GM10266 (cell line): ENCODE data around the gene ZDHHC8.

ENCODE experiments used
- DNase-seq: peaks from one replicate; pipeline ENCODE4 v3.0.0; 2012; ENCODE audit errors: extremely low spot score
- CTCF ChIP-seq: IDR thresholded peaks from 2 replicates; pipeline ENCODE4 v1.5.1; 2012; ENCODE audit warnings: mild to moderate bottlenecking, low read depth; ENCODE audit not compliant: control insufficient read depth, insufficient read depth; ENCODE audit errors: missing control alignments

The ZDHHC8 gene

GRCh38 chr22:20124083-20124787 lies 7.4 kb upstream of the ZDHHC8 start:
- no peak for DNase-seq
- TF ChIP-seq CTCF: no peak

DNA sequence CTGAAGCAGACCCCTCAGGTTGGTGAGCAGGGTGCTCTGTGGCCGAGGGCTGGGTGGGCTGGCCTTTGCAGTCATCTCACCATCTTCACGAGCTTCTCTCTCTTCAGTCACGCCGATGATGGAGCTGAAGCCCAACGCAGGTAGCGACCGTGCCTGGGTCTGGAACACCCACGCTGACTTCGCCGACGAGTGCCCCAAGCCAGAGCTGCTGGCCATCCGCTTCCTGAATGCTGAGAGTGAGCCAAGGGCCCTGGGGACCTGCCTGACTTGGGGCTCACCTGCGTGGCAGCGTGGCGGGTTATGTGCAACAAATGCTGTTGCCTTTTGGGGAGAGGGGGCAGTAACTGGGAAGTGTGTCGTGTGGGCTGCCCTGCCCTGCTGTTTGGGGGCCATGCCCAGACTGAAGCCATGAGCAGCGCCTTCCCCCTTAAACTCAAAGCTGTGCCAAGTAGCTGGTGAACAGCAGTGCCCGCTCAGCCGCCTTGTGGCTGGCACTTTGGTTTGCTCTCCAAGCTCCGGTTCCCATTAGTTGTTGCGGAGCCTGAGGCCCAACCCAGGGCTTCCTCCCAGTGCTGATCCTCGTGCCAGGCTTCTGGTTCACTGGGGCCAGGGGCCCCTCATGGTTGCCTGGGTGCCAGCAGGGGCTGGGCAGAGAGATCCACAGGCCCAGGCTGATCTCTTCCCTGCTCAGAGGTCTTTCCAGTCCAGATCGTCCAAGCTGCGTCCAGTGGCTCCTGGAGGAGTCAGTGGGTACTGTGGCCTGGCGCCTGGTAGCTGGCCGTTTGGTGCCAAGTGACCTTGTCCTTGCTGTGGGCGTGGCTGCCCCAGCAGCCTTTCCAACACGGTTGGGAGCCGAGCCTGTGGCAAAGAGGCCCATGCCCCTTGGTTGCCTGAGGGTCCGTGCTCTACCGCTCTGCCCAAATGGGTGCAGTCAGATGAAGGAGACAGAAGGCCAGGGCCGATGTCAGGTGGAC lies 6.1 kb upstream of the ZDHHC8 start:
- TF ChIP-seq CTCF: no peak
- DNase-seq: no peak

DNA sequence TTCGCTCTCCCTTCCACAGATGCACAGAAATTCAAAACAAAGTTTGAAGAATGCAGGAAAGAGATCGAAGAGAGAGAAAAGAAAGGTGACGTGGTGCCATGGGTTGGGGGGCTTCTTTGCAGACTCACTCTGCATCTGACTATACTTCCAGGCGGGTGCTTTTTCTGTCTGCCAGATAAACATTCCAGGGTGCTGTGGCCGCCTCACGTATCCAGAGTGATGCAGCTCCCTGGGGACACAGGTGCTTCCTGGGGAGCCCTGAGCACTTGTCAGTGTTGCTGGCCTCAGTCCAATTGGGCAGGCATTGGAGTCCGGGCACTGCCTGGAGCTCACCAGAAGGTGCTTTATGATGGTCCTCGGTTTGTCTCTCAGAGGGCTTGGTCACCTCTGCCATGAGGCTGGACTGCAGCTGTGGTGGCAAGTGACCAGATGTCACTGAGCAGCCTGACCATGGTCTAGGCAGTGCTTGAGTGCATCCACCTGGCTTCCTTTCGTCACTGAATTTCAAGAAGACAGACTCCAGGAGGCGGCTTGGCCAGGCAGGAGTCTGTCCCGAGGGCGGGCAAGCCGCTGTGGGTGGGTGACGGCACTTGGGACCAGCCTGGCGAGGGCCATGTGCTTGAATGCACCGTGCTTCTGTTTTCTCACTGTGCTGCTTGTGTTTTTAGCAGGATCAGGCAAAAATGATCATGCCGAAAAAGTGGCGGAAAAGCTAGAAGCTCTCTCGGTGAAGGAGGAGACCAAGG lies 5.1 kb upstream of the ZDHHC8 start:
- TF ChIP-seq CTCF: no peak
- no peak for DNase-seq

GRCh38 chr22:20127318-20127868 lies 4.2 kb upstream of the ZDHHC8 start:
- no peak for TF ChIP-seq CTCF
- DNase-seq: no peak

- TF ChIP-seq CTCF: no peak
- DNase-seq: no peak
Observed at GRCh38 chr22:20127869-20128618, 3.6 kb upstream of the ZDHHC8 start.

DNA sequence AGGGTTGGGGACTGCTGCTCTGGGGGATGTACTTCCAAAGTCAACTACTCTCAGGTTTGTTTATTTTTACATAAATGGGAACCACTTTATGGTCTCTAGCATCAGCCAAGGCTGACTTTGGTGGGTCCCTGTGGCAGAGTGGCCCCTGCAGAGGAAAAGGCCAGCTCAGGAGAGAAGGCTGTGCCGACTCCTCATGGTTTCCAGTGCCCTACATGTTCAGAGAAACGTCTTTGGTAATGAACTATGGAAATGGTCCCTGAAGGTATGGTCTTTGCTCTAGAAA lies 3.0 kb upstream of the ZDHHC8 start:
- no peak for TF ChIP-seq CTCF
- DNase-seq: no peak
